GM12801 (cell line): ENCODE measurements around the gene FAM174C.

ENCODE experiments used
- TF ChIP-seq, protein P1 (sequence below): IDR thresholded peaks from one replicate; pipeline ENCODE4 v1.5.1; 2011; ENCODE audit warnings: control low read depth; ENCODE audit not compliant: insufficient read length; ENCODE audit errors: extremely low read depth

FAM174C gene

DNA sequence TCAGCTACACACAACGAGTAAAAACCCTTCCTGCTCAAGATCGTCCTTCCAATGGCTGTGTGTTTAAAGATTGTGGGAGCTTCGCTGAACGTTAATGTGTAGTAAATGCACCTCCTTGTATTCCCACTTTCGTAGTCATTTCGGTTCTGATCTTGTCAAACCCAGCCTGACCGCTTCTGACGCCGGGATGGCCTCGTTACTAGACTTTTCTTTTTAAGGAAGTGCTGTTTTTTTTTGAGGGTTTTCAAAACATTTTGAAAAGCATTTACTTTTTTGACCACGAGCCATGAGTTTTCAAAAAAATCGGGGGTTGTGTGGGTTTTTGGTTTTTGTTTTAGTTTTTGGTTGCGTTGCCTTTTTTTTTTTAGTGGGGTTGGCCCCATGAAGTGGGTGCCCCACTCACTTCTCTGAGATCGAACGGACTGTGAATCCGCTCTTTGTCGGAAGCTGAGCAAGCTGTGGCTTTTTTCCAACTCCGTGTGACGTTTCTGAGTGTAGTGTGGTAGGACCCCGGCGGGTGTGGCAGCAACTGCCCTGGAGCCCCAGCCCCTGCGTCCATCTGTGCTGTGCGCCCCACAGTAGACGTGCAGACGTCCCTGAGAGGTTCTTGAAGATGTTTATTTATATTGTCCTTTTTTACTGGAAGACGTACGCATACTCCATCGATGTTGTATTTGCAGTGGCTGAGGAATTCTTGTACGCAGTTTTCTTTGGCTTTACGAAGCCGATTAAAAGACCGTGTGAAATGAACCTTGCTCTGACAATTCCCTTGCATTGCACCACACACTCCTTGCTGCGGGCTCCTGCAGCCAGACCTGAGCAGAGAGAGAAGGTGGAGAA lies 2.7 kb upstream of the FAM174C start:
- TF ChIP-seq, protein P1, sequence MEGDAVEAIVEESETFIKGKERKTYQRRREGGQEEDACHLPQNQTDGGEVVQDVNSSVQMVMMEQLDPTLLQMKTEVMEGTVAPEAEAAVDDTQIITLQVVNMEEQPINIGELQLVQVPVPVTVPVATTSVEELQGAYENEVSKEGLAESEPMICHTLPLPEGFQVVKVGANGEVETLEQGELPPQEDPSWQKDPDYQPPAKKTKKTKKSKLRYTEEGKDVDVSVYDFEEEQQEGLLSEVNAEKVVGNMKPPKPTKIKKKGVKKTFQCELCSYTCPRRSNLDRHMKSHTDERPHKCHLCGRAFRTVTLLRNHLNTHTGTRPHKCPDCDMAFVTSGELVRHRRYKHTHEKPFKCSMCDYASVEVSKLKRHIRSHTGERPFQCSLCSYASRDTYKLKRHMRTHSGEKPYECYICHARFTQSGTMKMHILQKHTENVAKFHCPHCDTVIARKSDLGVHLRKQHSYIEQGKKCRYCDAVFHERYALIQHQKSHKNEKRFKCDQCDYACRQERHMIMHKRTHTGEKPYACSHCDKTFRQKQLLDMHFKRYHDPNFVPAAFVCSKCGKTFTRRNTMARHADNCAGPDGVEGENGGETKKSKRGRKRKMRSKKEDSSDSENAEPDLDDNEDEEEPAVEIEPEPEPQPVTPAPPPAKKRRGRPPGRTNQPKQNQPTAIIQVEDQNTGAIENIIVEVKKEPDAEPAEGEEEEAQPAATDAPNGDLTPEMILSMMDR, result no peak

DNA sequence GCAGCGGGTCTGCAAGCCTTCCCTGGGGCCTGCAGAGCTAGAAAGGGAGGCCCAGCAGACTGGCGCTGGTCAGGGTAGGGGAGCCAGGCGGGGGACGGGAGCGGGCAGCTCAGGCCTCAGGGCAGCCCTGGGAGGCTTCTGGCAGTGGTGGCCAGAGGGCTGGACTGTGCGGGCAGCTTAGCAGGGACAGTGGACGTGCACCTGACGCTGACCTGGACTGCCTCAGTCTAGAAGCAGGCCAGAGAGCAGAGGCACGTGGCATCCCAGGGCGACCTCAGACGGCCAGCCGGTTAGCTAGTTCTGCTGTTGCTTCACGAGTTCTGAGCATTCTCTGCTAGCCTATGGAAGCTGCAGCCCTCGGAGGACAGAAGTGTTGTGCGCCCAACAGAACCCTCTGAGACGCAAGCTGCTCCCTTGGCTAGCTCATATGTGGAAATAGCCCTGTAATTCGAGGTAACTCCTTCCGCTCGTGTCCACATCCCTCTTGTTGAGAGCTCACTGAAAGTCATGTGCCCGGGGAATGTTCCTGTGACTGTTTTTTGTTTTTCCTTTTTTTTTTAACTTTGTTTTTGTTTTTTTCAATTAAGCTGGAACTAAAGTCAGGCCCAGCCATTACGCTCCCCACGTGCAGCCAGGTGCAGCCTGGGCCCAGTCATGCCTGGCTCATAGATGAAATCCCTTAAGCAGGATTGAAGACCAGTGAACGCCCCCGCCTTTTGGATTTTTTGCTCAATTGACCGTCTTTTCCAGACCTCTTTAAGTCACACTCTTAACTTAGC lies 1.9 kb upstream of the FAM174C start:
- TF ChIP-seq, protein P1, result no peak

DNA sequence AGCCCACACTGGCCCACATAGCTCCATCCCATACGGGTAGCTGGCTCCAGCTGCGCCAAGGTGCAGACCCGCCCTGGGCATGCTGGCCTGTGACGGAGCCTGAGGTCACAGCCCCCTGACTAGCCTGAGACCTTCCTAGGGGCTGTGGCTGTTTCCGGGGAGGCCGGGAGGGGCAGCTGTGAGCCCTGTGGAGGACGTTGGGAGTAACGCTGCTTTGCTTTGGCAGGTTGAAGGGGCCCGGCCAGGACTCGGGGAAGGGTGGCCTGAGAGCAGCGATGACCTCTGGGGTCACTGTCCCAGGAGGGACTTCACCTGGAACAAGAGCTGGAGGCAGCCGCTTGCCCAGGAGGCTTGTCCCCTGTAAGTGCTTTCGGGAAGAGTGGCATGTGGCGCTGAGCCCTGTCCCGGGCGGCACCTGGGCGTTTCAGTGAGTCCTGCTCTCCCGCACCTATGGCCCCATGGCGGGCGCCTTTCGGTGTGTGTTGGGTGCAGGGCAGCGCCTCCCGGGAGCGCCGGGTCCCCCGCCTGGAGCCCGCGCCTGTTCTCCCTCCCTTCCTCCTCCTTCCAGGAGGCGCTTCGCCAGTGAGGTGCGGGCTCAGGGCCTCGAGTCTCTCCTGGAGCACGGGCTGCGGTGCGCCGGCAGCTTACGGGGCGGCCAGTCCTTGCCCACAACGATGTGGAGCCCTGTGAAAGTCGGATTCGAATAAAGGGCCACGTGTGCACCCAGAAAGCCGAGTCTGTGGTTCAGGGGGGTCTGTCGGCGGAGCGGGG lies 1.1 kb upstream of the FAM174C start:
- TF ChIP-seq, protein P1, result no peak

DNA sequence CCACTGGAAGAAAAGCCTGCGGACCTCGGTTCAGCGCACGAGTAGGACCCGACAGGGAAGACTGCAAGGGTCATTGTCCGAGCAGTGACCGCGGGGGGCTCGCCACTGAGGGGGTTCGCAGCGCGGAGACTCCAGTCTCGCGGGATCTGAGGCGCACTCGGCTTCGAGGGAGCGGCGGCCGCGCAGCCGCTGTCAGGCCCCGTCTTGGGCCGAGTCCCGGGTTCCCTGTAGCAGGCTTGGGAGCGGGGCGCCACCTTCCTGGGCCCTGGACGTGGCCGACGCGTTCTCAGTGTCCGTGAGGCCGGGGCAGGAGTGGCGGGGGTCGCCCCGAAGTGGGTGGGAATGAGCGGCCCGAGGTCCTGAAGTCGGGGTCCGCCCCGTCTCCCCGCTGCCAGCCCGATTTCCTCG lies 474 bp upstream of the FAM174C start:
- TF ChIP-seq, protein P1, result no peak

DNA sequence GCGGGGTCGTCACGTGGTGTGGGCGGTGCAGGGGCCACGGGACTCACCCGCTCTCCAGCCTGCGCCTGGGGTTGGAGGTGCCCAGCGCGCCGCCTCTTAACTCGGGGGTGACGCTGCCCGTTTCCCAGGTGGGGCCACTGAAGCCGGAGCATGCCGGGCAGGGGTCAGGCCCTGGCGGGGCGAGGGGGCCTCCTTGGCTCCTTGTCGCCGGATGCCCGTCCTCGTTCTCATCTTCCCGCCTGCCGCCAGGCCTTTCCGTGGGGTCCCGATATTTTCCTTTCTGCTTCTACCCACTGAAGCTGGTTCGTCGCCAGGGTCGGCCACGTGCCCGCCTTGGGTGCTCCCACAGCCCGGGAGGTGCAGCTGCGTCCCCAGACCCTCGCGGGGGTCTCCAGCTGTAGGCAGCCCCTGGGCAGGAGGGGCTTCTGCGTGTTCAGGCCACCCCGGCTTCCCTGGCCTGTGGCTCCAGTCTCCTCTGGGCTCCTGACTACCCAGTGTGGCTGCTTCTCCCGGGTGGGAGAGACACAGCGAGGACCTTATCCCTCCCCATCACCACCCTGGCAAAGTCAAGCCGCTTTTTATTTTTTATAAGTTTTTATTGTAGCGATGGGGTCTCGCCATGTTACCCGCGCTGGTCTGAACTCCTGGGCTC lies 772 bp downstream of the FAM174C start:
- TF ChIP-seq, protein P1, result no peak

DNA sequence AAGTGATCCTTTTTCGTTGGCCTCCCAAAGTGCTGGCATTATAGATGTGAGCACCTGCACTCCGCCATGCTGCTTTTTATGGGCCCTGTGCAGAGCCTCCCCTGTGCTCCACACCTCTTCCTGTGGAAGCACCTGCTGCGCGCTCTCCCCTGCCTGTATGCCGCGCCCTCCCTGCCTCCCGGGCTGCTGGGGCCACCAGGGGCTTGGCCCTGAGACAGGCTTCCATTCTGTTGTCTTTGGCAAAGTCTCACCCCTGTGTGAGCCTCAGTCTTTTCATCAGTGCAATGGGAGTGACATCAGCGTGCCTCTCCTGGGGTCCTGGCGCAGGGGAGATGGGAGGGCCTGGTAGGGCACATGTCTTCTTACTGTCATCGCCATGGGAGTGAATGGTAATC lies 1.3 kb downstream of the FAM174C start:
- TF ChIP-seq, protein P1, result no peak

DNA sequence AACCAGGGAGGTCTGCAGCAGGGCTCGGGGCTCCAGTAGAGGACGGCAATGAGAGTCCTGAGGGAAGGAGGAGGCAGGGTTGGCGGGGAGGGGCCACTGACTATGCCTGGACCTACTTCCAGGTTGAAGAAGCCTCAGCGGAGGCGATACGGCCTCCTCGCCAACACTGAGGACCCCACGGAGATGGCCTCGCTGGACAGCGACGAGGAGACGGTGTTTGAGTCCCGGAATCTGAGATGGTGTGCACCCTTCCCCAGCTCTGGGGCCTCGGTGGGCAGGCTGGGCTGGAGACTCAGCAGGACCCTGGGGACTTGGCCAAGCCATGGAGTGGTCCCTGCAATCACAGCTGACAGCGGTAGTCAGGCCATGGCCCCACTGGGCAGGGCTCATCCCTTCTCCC lies 1.7 kb downstream of the FAM174C start:
- TF ChIP-seq, protein P1, result no peak
